OCI-LY7 (cell line): Measurements from ENCODE around the gene NCAPD2. TPM values are rescaled to one million over a fixed set of nuclear protein-coding genes. Genes with fewer than 3 reads are reported as not detected.

Experiments used
- BruUV-seq: library from RNA; stranded (reverse); fragments of 400-500 nt; replicated peaks from 2 replicates; lab custom pipeline; 2021; lab: Mats Ljungman, UMichigan
- CTCF ChIA-PET: fragments of 300-600 bp; sonication (Branson Sonifier 250); formaldehyde crosslinking; loops from one replicate; lab custom pipeline; 2022; ENCODE audit warnings: antibody characterized with exemption; ENCODE audit not compliant: unreplicated experiment; lab: Charles Lee
- POLR2A ChIA-PET: fragments of 300-600 bp; sonication (Branson Sonifier 250); formaldehyde crosslinking; loops from one replicate; lab custom pipeline; 2022; ENCODE audit warnings: antibody characterized with exemption; lab: Charles Lee
- DNase-seq: peaks from one replicate; pipeline ENCODE4 v3.0.0-alpha.2; 2015; ENCODE audit warnings: low spot score
- H2AFZ ChIP-seq: fragments of 200-600 bp; sonication (generic), shearing (Covaris generic); 2 replicates; pipeline ENCODE4 v1.6.1; 2014; ENCODE audit warnings: mild to moderate bottlenecking, antibody characterized with exemption, low read length, moderate library complexity
- H3K27ac ChIP-seq: fragments of 200-600 bp; sonication (generic); 2 replicates; pipeline ENCODE4 v1.5.1; 2014; ENCODE audit warnings: mixed run types, low read depth, mild to moderate bottlenecking, moderate library complexity, low read length, inconsistent platforms; ENCODE audit not compliant: poor library complexity, severe bottlenecking
- H3K36me3 ChIP-seq: fragments of 200-600 bp; sonication (generic); 2 replicates; pipeline ENCODE4 v1.6.1; 2014; ENCODE audit warnings: mild to moderate bottlenecking, antibody characterized with exemption, low read length, moderate library complexity, mixed read lengths; ENCODE audit not compliant: insufficient read depth
- H3K4me1 ChIP-seq: fragments of 200-600 bp; sonication (generic); 2 replicates; pipeline ENCODE4 v1.5.1; 2014; ENCODE audit warnings: mild to moderate bottlenecking, low read length; ENCODE audit not compliant: insufficient read depth, poor library complexity, severe bottlenecking
- H3K4me2 ChIP-seq: fragments of 200-600 bp; sonication (generic); 2 replicates; pipeline ENCODE4 v1.6.1; 2014; ENCODE audit warnings: mild to moderate bottlenecking, low read length
- H3K4me3 ChIP-seq: fragments of 200-600 bp; sonication (generic); 2 replicates; pipeline ENCODE4 v1.5.1; 2014; ENCODE audit warnings: mild to moderate bottlenecking, low read depth, low read length; ENCODE audit not compliant: poor library complexity, severe bottlenecking
- H3K79me2 ChIP-seq: fragments of 200-600 bp; sonication (generic); 2 replicates; pipeline ENCODE4 v1.6.1; 2016; ENCODE audit warnings: low read depth, mild to moderate bottlenecking, low read length, moderate library complexity, mixed read lengths; ENCODE audit not compliant: insufficient read depth
- H3K9me2 ChIP-seq: fragments of 200-600 bp; sonication (generic); 2 replicates; pipeline ENCODE4 v1.6.1; 2016; ENCODE audit warnings: mild to moderate bottlenecking, low read length, mixed read lengths; ENCODE audit not compliant: insufficient read depth
- H3K9me3 ChIP-seq: fragments of 200-600 bp; sonication (generic); 2 replicates; pipeline ENCODE4 v1.6.1; 2014; ENCODE audit warnings: mild to moderate bottlenecking, mixed run types, low read length, mixed read lengths
- H4K20me1 ChIP-seq: fragments of 200-600 bp; sonication (generic); 2 replicates; pipeline ENCODE4 v1.6.1; 2014; ENCODE audit warnings: mild to moderate bottlenecking, antibody characterized with exemption, low read length, moderate library complexity, mixed read lengths; ENCODE audit not compliant: insufficient read depth
- CTCF ChIP-seq: fragments of 200-600 bp; sonication (generic); conservative IDR thresholded peaks from 2 replicates; pipeline ENCODE4 v1.5.1; 2014; ENCODE audit warnings: mild to moderate bottlenecking, antibody characterized with exemption, low read length, moderate library complexity, mixed read lengths
- EZH2phosphoT487 ChIP-seq: fragments of 200-600 bp; sonication (generic); IDR thresholded peaks from 2 replicates; pipeline ENCODE4 v1.6.1; 2018; ENCODE audit warnings: low read depth, borderline replicate concordance, mild to moderate bottlenecking, mixed run types, antibody characterized with exemption, low read length, moderate library complexity, mixed read lengths
- intact Hi-C: fragments of 100-400 bp; cut with micrococcal nuclease; formaldehyde crosslinking; loops from one replicate; pipeline ENCODE4 v1.10.0; 2022; ENCODE audit not compliant: unreplicated experiment
- total RNA-seq, 2 experiments: library from RNA; depleted of rRNA in 1 of 2; stranded (reverse); fragments of >200 nt in 1 of 2; shearing (Covaris generic) in 1 of 2; gene quantifications; 2 replicates each; pipeline ENCODE4 v1.2.3, GENCODE V29; 2014 to 2022

The NCAPD2 gene
- total RNA-seq, 2 experiments from 2014 or later, result 157 to 225 TPM

DNA sequence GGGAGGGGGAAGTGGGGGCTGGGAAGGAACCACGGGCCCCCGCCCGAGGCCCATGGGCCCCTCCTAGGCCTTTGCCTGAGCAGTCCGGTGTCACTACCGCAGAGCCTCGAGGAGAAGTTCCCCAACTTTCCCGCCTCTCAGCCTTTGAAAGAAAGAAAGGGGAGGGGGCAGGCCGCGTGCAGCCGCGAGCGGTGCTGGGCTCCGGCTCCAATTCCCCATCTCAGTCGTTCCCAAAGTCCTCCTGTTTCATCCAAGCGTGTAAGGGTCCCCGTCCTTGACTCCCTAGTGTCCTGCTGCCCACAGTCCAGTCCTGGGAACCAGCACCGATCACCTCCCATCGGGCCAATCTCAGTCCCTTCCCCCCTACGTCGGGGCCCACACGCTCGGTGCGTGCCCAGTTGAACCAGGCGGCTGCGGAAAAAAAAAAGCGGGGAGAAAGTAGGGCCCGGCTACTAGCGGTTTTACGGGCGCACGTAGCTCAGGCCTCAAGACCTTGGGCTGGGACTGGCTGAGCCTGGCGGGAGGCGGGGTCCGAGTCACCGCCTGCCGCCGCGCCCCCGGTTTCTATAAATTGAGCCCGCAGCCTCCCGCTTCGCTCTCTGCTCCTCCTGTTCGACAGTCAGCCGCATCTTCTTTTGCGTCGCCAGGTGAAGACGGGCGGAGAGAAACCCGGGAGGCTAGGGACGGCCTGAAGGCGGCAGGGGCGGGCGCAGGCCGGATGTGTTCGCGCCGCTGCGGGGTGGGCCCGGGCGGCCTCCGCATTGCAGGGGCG is 40.2 kb downstream of the NCAPD2 start, which contains the start of gene GAPDH:
TSS of gene GAPDH (plus strand) at position 595 of the 772 bp plus-strand sequence. CDS start 316 bp downstream, outside the sequence.
- H3K4me3 ChIP-seq, result peak within 1 kb of the TSS; percentile 93
- H3K27ac ChIP-seq, result peak within 1 kb of the TSS; percentile 95

DNA sequence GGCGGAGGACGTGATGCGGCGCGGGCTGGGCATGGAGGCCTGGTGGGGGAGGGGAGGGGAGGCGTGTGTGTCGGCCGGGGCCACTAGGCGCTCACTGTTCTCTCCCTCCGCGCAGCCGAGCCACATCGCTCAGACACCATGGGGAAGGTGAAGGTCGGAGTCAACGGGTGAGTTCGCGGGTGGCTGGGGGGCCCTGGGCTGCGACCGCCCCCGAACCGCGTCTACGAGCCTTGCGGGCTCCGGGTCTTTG is 40.7 kb downstream of the NCAPD2 start:
- intact Hi-C loops, result loop anchor here (1.0 to 5.0 kb wide), 3 partner anchors 40 to 197 kb away; partner anchors contain the start of genes NCAPD2 and VAMP1
- POLR2A ChIA-PET, result interaction anchor here (0.5 to 2.9 kb wide), 15 partner anchors 8 to 179 kb away, joined by 3 to 14 read pairs (median 5); partner anchors contain the start of genes TAPBPL and VAMP1
- peak overlapping the region; percentile 93 for H3K4me2 ChIP-seq
- BruUV-seq, result no TSS peak
- H3K36me3 ChIP-seq, result peaks cover 80% of the 10 kb centered on the region
- no peaks in the 10 kb centered on the region for H3K9me2 ChIP-seq
- no peak for DNase-seq
- peaks cover 11% of the 10 kb centered on the region; the same call in 1 of the 2 replicates for H4K20me1 ChIP-seq
- CTCF ChIA-PET, result no interaction called here
- peaks cover 43% of the 10 kb centered on the region for H3K79me2 ChIP-seq
- peaks cover 52% of the 10 kb centered on the region for H3K4me1 ChIP-seq
- peak overlapping the region; percentile 93 for H3K4me3 ChIP-seq
- peak overlapping the region; percentile 95 for H3K27ac ChIP-seq
- no peak overlapping the region for H2AFZ ChIP-seq
- no peaks in the 10 kb centered on the region for H3K9me3 ChIP-seq
- TF ChIP-seq CTCF, result no peak
- no peak for TF ChIP-seq EZH2phosphoT487

More for the DNA sequence above, 40.2 kb downstream of the NCAPD2 start, which contains the start of gene GAPDH:
- DNase-seq, result peak; percentile 99
- intact Hi-C loops, result loop anchor here (1.0 to 5.0 kb wide), 4 partner anchors 40 to 197 kb away; partner anchors contain the start of genes NCAPD2 and VAMP1
- no TSS peak for BruUV-seq
- POLR2A ChIA-PET, result interaction anchor here (0.5 to 2.9 kb wide), 24 partner anchors 8 to 325 kb away, joined by 3 to 14 read pairs (median 4); partner anchors contain the start of genes USP5 and VAMP1
- no peaks in the 10 kb centered on the region for H3K9me2 ChIP-seq
- H3K4me2 ChIP-seq, result peak within 1 kb of the TSS; percentile 93
- H3K36me3 ChIP-seq, result peaks cover 82% of the 10 kb centered on the region
- CTCF ChIA-PET, result no interaction called here
- TF ChIP-seq EZH2phosphoT487 (no peak), CTCF (no peak)
- no peaks in the 10 kb centered on the region for H3K9me3 ChIP-seq
- H4K20me1 ChIP-seq, result peaks cover 11% of the 10 kb centered on the region; the same call in 1 of the 2 replicates
- peak within 1 kb of the TSS; percentile 64; the same call in 1 of the 2 replicates for H2AFZ ChIP-seq
- H3K79me2 ChIP-seq, result peaks cover 43% of the 10 kb centered on the region
- peaks cover 47% of the 10 kb centered on the region for H3K4me1 ChIP-seq
